IPS-18a (cell line): ENCODE data around the gene DNAJC1.
"Not testable (repeated sequence)": the region's sequence is repeated elsewhere in the genome, so short reads cannot be mapped to it uniquely, and the experiment has no call there.

ENCODE experiments used
- H3K27ac ChIP-seq: one replicate; pipeline ENCODE4 v1.5.1; 2013; ENCODE audit warnings: low read length
- H3K27me3 ChIP-seq: one replicate; pipeline ENCODE4 v1.6.1; 2013; ENCODE audit warnings: mild to moderate bottlenecking, low read length; ENCODE audit not compliant: control insufficient read depth, insufficient read depth
- H3K36me3 ChIP-seq: one replicate; pipeline ENCODE4 v1.6.1; 2013; ENCODE audit warnings: low read depth, low read length; ENCODE audit not compliant: control insufficient read depth
- H3K4me1 ChIP-seq: one replicate; pipeline ENCODE4 v1.6.1; 2013; ENCODE audit warnings: low read depth, low read length; ENCODE audit not compliant: control insufficient read depth
- H3K4me3 ChIP-seq: one replicate; pipeline ENCODE4 v1.5.1; 2013; ENCODE audit warnings: low read length
- H3K9ac ChIP-seq: one replicate; pipeline ENCODE4 v1.6.1; 2013; ENCODE audit warnings: mild to moderate bottlenecking, low read length, moderate library complexity
- H3K9me3 ChIP-seq: one replicate; pipeline ENCODE4 v1.6.1; 2013; ENCODE audit warnings: low read depth, low read length; ENCODE audit not compliant: control insufficient read depth

The DNAJC1 gene

DNA sequence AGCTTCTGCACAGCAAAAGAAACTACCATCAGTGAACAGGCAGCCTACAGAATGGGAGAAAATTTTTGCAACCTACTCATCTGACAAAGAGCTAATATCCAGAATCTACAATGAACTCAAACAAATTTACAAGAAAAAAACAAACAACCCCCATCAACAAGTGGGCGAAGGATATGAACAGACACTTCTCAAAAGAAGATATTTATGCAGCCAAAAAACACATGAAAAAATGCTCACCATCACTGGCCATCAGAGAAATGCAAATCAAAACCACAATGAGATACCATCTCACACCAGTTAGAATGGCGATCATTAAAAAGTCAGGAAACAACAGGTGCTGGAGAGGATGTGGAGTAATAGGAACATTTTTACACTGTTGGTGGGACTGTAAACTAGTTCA lies 162.3 kb downstream of the DNAJC1 start:
- not testable (repeated sequence) for H3K27me3 ChIP-seq, H3K9me3 ChIP-seq, H3K4me3 ChIP-seq, H3K4me1 ChIP-seq, H3K36me3 ChIP-seq, H3K27ac ChIP-seq, H3K9ac ChIP-seq

DNA sequence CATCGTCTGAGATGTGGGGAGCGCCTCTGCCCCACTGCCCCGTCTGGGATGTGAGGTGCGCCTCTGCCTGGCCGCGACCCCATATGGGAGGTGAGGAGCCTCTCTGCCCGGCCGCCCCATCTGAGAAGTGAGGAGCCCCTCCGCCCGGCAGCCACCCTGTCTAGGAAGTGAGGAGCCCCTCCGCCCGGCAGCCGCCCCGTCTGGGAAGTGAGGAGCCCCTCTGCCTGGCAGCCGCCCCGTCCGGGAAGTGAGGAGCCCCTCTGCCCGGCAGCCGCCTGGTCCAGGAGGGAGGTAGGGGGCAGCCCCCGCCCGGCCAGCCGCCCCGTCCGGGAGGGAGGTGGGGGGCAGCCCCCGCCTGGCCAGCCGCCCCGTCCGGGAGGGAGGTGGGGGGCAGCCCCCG lies 166.0 kb downstream of the DNAJC1 start:
- H3K36me3 ChIP-seq, H3K4me3 ChIP-seq, H3K4me1 ChIP-seq, H3K9ac ChIP-seq, H3K27ac ChIP-seq, H3K27me3 ChIP-seq: not testable (repeated sequence)
- peaks cover 15% of the 10 kb centered on the region for H3K9me3 ChIP-seq

DNA sequence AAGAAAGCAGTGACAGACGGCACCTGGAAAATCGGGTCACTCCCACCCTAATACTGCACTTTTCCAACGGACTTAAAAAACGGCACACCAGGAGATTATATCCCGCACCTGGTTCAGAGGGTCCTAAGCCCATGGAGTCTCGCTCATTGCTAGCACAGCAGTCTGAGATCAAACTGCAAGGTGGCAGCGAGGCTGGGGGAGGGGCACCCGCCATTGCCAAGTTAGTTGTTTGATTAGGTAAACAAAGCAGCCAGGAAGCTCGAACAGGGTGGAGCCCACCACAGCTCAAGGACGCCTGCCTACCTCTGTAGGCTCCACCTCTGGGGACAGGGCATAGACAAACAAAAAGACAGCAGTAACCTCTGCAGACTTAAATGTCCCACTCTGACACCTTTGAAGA lies 169.0 kb downstream of the DNAJC1 start:
- not testable (repeated sequence) for H3K27me3 ChIP-seq, H3K36me3 ChIP-seq, H3K27ac ChIP-seq, H3K9ac ChIP-seq, H3K4me1 ChIP-seq, H3K4me3 ChIP-seq
- H3K9me3 ChIP-seq: peaks cover 31% of the 10 kb centered on the region

- Histone ChIP-seq H3K27ac (no peak overlapping the region), H3K36me3 (no peaks in the 10 kb centered on the region), H3K9me3 (peaks cover 34% of the 10 kb centered on the region), H3K9ac (no peak overlapping the region), H3K4me3 (no peak overlapping the region), H3K27me3 (no peaks in the 10 kb centered on the region), H3K4me1 (no peaks in the 10 kb centered on the region)
These were observed 170.8 kb downstream of the DNAJC1 start for GRCh38 chr10:21832821-21833130.

GRCh38 chr10:21831986-21832820 lies 171.3 kb downstream of the DNAJC1 start:
- Histone ChIP-seq H3K4me3 (no peak overlapping the region), H3K27me3 (no peaks in the 10 kb centered on the region), H3K4me1 (no peaks in the 10 kb centered on the region), H3K9me3 (peaks cover 39% of the 10 kb centered on the region), H3K9ac (no peak overlapping the region), H3K27ac (no peak overlapping the region), H3K36me3 (no peaks in the 10 kb centered on the region)

GRCh38 chr10:21830037-21830436 lies 173.5 kb downstream of the DNAJC1 start:
- H3K4me1 ChIP-seq: no peaks in the 10 kb centered on the region
- H3K9me3 ChIP-seq: peaks cover 48% of the 10 kb centered on the region
- no peak overlapping the region for H3K9ac ChIP-seq
- no peaks in the 10 kb centered on the region for H3K36me3 ChIP-seq
- H3K27me3 ChIP-seq: no peaks in the 10 kb centered on the region
- H3K4me3 ChIP-seq: no peak overlapping the region
- H3K27ac ChIP-seq: no peak overlapping the region

DNA sequence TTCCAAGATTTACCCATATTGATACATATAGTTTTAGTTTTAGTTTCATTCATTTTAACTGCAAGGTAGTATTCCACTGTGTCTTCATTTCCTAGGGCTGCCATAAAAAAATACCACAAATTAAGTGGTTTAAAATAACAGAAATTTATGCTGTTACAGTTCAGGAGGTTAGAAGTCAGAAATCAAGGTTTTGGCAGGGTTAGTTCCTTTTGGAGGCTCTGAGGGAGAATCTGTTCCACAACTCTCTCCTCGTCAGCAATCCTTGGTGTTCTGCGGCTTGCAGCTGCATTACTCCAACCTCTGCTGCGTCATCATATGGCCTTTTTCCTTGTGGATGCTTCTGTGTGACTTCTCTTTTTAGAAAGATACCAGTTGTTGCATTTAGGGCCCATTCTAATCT lies 176.2 kb downstream of the DNAJC1 start:
- no peak overlapping the region for H3K4me3 ChIP-seq
- H3K27me3 ChIP-seq: no peaks in the 10 kb centered on the region
- no peak overlapping the region for H3K27ac ChIP-seq
- no peak overlapping the region for H3K9ac ChIP-seq
- H3K36me3 ChIP-seq: no peaks in the 10 kb centered on the region
- peaks cover 32% of the 10 kb centered on the region for H3K9me3 ChIP-seq
- no peaks in the 10 kb centered on the region for H3K4me1 ChIP-seq

DNA sequence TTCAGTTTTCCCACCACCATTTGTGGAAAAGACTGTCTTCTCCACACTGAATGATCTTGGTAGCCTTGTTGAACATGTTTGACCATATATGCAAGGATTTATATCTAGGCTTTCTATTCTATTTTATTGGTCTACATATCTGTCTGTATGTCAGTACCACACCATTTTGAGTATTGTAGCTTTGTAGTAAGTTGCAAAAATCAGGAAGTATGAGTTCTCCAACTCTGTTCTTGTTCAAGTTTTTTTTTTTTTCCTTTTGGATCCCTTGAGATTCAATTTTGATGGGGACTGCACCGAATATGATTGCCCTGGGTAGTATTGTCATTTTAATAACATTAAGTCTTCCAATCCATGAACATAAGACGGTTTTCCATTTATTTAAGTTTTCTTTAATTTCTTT lies 176.8 kb downstream of the DNAJC1 start:
- H3K4me3 ChIP-seq: no peak overlapping the region
- no peak overlapping the region for H3K27ac ChIP-seq
- no peaks in the 10 kb centered on the region for H3K27me3 ChIP-seq
- H3K4me1 ChIP-seq: no peaks in the 10 kb centered on the region
- H3K9me3 ChIP-seq: peaks cover 30% of the 10 kb centered on the region
- H3K36me3 ChIP-seq: no peaks in the 10 kb centered on the region
- H3K9ac ChIP-seq: no peak overlapping the region

DNA sequence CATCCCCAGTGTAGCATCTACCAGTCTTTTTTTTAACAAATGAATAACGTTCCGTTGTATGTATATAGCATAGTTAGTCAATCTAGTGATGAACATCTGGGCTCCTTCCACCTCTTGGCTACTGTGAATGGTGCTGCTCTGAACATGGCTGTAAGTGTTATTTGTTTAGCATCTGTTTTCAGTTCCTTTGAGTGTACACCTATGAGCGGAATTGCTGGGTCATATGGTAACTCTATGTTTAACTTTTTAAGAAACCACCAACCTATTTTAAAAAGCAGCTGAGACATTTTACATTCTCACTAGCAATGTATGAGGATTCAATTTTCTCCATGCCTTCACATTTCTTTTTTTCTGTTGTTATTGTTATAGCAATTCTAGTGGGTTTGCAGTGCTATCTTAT lies 178.2 kb downstream of the DNAJC1 start:
- Histone ChIP-seq H3K27ac (no peak overlapping the region), H3K36me3 (no peaks in the 10 kb centered on the region), H3K9ac (no peak overlapping the region), H3K4me1 (no peaks in the 10 kb centered on the region), H3K9me3 (peaks cover 24% of the 10 kb centered on the region), H3K27me3 (no peaks in the 10 kb centered on the region), H3K4me3 (no peak overlapping the region)

DNA sequence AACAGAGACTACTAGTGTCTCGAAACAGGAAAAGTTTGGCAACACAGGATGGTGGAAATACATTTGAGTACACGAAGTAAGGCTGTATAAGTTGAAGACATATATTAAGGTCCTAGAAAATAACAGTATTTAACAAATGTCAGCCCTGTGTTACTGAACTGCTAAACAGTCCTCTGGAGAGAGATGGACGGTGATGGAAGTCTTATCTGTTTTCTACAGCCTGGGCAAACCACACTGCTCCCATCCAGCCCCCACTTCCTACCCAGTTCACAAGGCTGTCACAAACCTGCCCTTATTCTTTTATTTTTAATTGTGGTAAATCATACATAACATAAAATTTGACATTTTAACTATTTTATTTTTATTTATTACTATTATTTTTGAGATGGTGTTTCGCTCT lies 179.1 kb downstream of the DNAJC1 start:
- H3K9me3 ChIP-seq: peaks cover 17% of the 10 kb centered on the region
- H3K9ac ChIP-seq: no peak overlapping the region
- no peak overlapping the region for H3K27ac ChIP-seq
- H3K4me1 ChIP-seq: no peaks in the 10 kb centered on the region
- no peak overlapping the region for H3K4me3 ChIP-seq
- H3K36me3 ChIP-seq: no peaks in the 10 kb centered on the region
- no peaks in the 10 kb centered on the region for H3K27me3 ChIP-seq

GRCh38 chr10:21823617-21824016 lies 179.9 kb downstream of the DNAJC1 start:
- H3K36me3 ChIP-seq: no peaks in the 10 kb centered on the region
- peaks cover under 1% of the 10 kb centered on the region for H3K4me1 ChIP-seq
- no peak overlapping the region for H3K9ac ChIP-seq
- H3K27me3 ChIP-seq: no peaks in the 10 kb centered on the region
- no peak overlapping the region for H3K27ac ChIP-seq
- H3K4me3 ChIP-seq: no peak overlapping the region
- peaks cover 17% of the 10 kb centered on the region for H3K9me3 ChIP-seq

DNA sequence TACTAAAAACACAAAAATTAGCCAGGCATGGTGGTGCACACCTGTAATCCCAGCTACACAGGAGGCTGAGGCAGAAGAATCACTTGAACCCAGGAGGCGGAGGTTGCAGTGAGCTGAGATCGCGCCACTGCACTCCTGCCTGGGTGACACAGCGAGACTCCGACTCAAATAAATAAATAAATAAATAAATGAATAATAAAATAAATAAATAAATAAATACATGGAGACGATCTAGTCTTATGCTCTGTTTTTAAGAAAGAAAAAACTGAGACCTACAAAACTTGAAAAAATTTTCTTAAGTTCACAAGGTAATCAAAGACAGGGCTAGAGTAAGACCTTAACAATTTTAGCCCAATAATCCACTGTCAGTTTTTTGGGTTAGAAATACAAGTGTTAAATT lies 181.3 kb downstream of the DNAJC1 start:
- not testable (repeated sequence) for H3K4me1 ChIP-seq, H3K9ac ChIP-seq, H3K36me3 ChIP-seq, H3K27ac ChIP-seq, H3K27me3 ChIP-seq, H3K4me3 ChIP-seq
- H3K9me3 ChIP-seq: peaks cover 10% of the 10 kb centered on the region
